Measurements from ENCODE around the gene ACSL6.

DNA sequence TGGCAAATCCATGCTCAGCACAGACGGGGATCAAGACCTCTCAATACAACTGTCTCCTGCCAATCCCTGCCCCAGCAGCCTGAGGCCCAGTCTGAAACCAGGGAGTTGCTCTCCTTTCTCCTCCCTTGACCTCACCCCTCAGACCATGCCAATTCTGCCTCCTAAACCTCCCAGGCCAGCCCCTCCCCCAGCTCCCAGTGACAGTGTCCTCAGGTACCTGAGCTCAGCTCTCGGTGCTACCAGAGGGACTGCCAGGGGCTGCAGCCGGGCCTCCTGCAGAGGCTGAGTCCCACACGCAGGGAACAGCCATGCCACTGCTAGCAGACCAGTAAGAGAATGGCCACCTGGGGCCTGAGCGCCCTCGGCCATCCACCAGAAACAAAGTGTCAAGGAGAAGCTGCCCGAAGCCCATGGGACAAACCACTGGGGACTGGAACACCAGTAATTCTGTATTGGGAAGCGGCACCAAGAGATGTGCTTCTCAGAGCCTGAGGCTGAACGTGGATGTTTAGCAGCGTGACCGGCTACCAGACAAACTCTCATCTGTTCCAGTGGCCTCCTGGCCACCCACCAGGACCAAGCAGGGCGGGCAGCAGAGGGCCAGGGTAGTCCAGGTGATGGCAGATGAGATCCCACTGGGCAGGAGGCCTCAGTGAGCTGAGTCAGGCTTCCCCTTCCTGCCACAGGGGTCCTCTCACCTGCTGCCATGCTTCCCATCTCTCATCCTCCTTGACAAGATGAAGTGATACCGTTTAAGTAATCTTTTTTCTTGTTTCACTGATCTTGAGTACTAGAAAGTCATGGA lies 48.4 kb upstream of the ACSL6 start:
- TF ChIP-seq, protein P1, sequence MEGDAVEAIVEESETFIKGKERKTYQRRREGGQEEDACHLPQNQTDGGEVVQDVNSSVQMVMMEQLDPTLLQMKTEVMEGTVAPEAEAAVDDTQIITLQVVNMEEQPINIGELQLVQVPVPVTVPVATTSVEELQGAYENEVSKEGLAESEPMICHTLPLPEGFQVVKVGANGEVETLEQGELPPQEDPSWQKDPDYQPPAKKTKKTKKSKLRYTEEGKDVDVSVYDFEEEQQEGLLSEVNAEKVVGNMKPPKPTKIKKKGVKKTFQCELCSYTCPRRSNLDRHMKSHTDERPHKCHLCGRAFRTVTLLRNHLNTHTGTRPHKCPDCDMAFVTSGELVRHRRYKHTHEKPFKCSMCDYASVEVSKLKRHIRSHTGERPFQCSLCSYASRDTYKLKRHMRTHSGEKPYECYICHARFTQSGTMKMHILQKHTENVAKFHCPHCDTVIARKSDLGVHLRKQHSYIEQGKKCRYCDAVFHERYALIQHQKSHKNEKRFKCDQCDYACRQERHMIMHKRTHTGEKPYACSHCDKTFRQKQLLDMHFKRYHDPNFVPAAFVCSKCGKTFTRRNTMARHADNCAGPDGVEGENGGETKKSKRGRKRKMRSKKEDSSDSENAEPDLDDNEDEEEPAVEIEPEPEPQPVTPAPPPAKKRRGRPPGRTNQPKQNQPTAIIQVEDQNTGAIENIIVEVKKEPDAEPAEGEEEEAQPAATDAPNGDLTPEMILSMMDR (IDR thresholded peaks at IDR 0.05) = no peak
- no peak for TF ChIP-seq POLR2A (IDR thresholded peaks at IDR 0.05)

Measured in uterus (tissue), 2 donors.